Fibroblast of skin of left quadriceps (primary cell): ENCODE results near the gene DTX1.

Experiments
- DNase-seq, 2 experiments: peaks; one replicate each; pipeline ENCODE4 v3.0.0-alpha.2; 2013; ENCODE audit warnings: low read depth in 2 of 2

The DTX1 gene

GRCh38 chr12:113055594-113056380 lies 743 bp upstream of the DTX1 start:
- no peak for DNase-seq

- DNase-seq = no peak
Measured at GRCh38 chr12:113056381-113056630, 224 bp upstream of the DTX1 start.

GRCh38 chr12:113057565-113058485 lies 1.3 kb downstream of the DTX1 start:
- no peak for DNase-seq

- no peak for DNase-seq
Measured at GRCh38 chr12:113058553-113058952, 2.0 kb downstream of the DTX1 start.

GRCh38 chr12:113059071-113059595 lies 2.6 kb downstream of the DTX1 start:
- no peak for DNase-seq

- no peak for DNase-seq
Measured at GRCh38 chr12:113060336-113060960, 3.9 kb downstream of the DTX1 start.

- no peak for DNase-seq
Measured at GRCh38 chr12:113061061-113061694, 4.6 kb downstream of the DTX1 start.

- no peak for DNase-seq
Measured at GRCh38 chr12:113062502-113063395, 6.2 kb downstream of the DTX1 start.

- no peak for DNase-seq
Measured at GRCh38 chr12:113063396-113064350, 7.1 kb downstream of the DTX1 start.

GRCh38 chr12:113064395-113065125 lies 8.0 kb downstream of the DTX1 start:
- no peak for DNase-seq

GRCh38 chr12:113065126-113066007 lies 8.8 kb downstream of the DTX1 start:
- DNase-seq = no peak

GRCh38 chr12:113066813-113067400 lies 10.4 kb downstream of the DTX1 start:
- DNase-seq = no peak

GRCh38 chr12:113067987-113068935 lies 11.7 kb downstream of the DTX1 start:
- DNase-seq = no peak

- DNase-seq = no peak
Measured at GRCh38 chr12:113069149-113069548, 12.6 kb downstream of the DTX1 start.

GRCh38 chr12:113069751-113070116 lies 13.2 kb downstream of the DTX1 start:
- no peak for DNase-seq

- no peak for DNase-seq
Measured at GRCh38 chr12:113070117-113070906, 13.8 kb downstream of the DTX1 start.
